A172 (cell line): ENCODE measurements around the gene HSP90B1. TPM values are rescaled to one million over a fixed set of nuclear protein-coding genes. Genes with fewer than 3 reads are reported as not detected.

Experiments used
- DNase-seq: peaks from one replicate; pipeline ENCODE4 v3.0.0-alpha.2; 2015; ENCODE audit warnings: low spot score
- total RNA-seq: library from RNA; depleted of rRNA; stranded (reverse); fragments of >200 nt; shearing (Covaris generic); gene quantifications from 2 replicates; pipeline ENCODE4 v1.2.3, GENCODE V29; 2014; rRNA removed

The HSP90B1 gene
- total RNA-seq, 1 experiment from 2014 or later, result 544 TPM

- DNase-seq, result peak; percentile 10
Observed at GRCh38 chr12:103969391-103969790, 39.2 kb downstream of the HSP90B1 start.

DNA sequence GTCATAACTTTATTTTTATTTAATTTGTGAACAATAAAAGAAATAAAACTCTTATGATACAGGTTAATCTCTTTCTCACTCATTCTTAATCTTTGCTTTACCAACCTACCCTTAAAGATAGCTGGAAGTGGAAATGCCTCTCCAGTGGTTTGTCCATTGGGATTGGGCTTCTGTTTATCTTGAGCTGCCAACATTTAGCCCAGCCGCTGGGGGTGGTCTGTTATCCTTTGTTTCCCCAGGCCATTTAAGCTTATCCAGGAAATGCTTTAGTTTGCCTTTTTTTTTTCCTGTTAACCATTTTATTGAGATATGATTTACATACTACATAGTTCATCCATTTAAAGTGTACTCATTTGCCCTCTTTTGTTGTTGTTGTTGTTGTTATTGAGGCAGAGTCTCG is 43.7 kb downstream of the HSP90B1 start:
- no peak for DNase-seq

- no peak for DNase-seq
Observed at GRCh38 chr12:103975368-103975767, 45.2 kb downstream of the HSP90B1 start.

GRCh38 chr12:103978384-103978982 is 48.3 kb downstream of the HSP90B1 start:
- no peak for DNase-seq

DNA sequence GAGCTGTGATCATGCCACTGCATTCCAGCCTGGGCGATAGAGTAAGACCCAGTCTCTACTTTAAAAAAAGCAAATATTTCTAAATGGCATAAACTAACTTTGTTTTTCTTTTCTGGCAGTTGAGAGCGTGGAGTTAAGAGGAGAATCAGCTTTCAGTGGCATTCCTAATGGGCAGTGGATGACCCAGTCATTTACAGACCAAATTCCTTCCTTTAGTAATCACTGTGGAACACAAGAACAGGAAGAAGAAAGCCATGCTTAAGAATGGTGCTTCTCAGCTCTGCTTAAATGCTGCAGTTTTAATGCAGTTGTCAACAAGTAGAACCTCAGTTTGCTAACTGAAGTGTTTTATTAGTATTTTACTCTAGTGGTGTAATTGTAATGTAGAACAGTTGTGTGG is 56.6 kb downstream of the HSP90B1 start:
- no peak for DNase-seq

DNA sequence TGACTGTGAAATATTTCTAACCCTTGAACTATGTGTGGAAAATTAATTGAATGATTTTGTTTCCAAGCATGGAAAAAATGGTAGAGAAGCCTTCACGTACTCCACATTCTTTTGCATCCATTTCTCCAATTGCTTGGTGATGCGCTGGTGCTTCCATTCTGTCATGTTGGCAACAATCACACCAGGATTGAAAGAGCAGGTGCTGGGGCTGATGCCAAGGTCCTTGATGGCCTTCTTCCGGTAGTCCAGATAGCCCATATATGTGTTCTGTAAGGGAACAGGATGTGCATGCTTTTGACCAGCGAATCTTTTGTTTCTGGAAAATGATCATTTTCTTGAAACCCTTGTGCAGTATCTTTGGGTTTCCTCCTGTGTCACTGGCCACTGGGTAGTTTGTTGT is 64.0 kb downstream of the HSP90B1 start:
- DNase-seq, result no peak

DNA sequence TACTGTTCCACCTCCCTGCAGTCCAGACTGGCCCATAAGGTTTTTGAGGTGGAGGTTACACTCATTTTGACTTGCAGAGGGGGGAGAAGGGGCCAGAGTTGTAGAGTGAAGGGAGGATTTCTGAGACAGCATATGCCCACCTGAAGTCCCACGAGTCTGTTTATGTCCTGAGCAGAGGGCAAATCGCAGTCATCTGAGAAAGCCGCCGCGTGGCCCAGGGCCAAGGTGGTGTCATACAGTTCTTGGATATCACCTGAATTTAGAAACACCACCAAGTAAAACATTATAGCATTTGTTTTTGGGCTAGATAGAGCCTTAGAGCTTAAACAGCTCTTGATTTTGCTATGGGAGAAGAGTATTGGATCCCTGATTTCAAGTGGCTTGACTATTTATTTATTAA is 66.4 kb downstream of the HSP90B1 start:
- DNase-seq, result no peak

- DNase-seq, result no peak
Observed at GRCh38 chr12:103997286-103997900, 67.2 kb downstream of the HSP90B1 start.

Other genes starting within 250 kb of the HSP90B1 start
- 12.6 and 12.7 TPM in 2 replicates for gene NT5DC3, start 89.2 kb upstream of the HSP90B1 start, total RNA-seq
- gene TDG, start 35.5 kb downstream of the HSP90B1 start, total RNA-seq, result 48.7 and 53.8 TPM in 2 replicates
- gene GLT8D2, start 119.8 kb downstream of the HSP90B1 start, total RNA-seq, result 2.7 and 3.3 TPM in 2 replicates
- 10.1 and 13.8 TPM in 2 replicates for gene HCFC2, start 134.1 kb downstream of the HSP90B1 start, total RNA-seq
- 33.6 and 34.9 TPM in 2 replicates for gene NFYB, start 207.8 kb downstream of the HSP90B1 start, total RNA-seq